OCI-LY1 (cell line): ENCODE measurements around the gene MKRN3.

Experiments
- H2AFZ ChIP-seq: fragments of 200-600 bp; sonication (generic), shearing (Covaris generic); 2 replicates; pipeline ENCODE4 v1.6.0; 2014; ENCODE audit warnings: antibody characterized with exemption, mild to moderate bottlenecking, low read length
- H3F3A ChIP-seq: fragments of 200-600 bp; sonication (generic), shearing (Covaris generic); 2 replicates; pipeline ENCODE4 v1.6.0; 2014; ENCODE audit warnings: mild to moderate bottlenecking, antibody characterized with exemption, low read length, moderate library complexity; ENCODE audit not compliant: insufficient read depth
- H3K27ac ChIP-seq: fragments of 200-600 bp; sonication (generic); 2 replicates; pipeline ENCODE4 v1.5.1; 2014; ENCODE audit warnings: low read length, mixed run types, mild to moderate bottlenecking, low read depth; ENCODE audit not compliant: poor library complexity, severe bottlenecking
- H3K27me3 ChIP-seq: fragments of 200-600 bp; sonication (generic); 2 replicates; pipeline ENCODE4 v1.6.0; 2014; ENCODE audit warnings: antibody characterized with exemption, mild to moderate bottlenecking, low read length, moderate library complexity; ENCODE audit not compliant: insufficient read depth
- H3K36me3 ChIP-seq: fragments of 200-600 bp; sonication (generic); 2 replicates; pipeline ENCODE4 v1.6.1; 2014; ENCODE audit warnings: mild to moderate bottlenecking, antibody characterized with exemption, low read length, moderate library complexity, mixed read lengths; ENCODE audit not compliant: insufficient read depth
- H3K4me1 ChIP-seq: fragments of 200-600 bp; sonication (generic); 2 replicates; pipeline ENCODE4 v1.5.1; 2014; ENCODE audit warnings: mild to moderate bottlenecking, low read length, moderate library complexity; ENCODE audit not compliant: insufficient read depth, severe bottlenecking
- H3K4me2 ChIP-seq: fragments of 200-600 bp; sonication (generic), shearing (Covaris generic); 2 replicates; pipeline ENCODE4 v1.6.1; 2014; ENCODE audit warnings: low read length
- H3K4me3 ChIP-seq: fragments of 200-600 bp; sonication (generic); 2 replicates; pipeline ENCODE4 v1.5.1; 2014; ENCODE audit warnings: low read length, low read depth, mild to moderate bottlenecking, mixed read lengths; ENCODE audit not compliant: poor library complexity, severe bottlenecking
- H3K79me2 ChIP-seq: fragments of 200-600 bp; shearing (Covaris generic); 2 replicates; pipeline ENCODE4 v1.6.1; 2016; ENCODE audit warnings: mixed run types, low read length, mixed read lengths; ENCODE audit not compliant: insufficient read depth
- H3K9ac ChIP-seq: fragments of 200-600 bp; sonication (generic), shearing (Covaris generic); 2 replicates; pipeline ENCODE4 v1.6.1; 2014; ENCODE audit warnings: mild to moderate bottlenecking, low read length, mixed read lengths
- H3K9me2 ChIP-seq: fragments of 200-600 bp; sonication (generic), shearing (Covaris generic); 2 replicates; pipeline ENCODE4 v1.6.1; 2014; ENCODE audit warnings: low read depth, mild to moderate bottlenecking, low read length, mixed read lengths
- H3K9me3 ChIP-seq: fragments of 200-600 bp; shearing (Covaris generic); 2 replicates; pipeline ENCODE4 v1.6.1; 2014; ENCODE audit warnings: low read length, mixed read lengths
- H4K20me1 ChIP-seq: fragments of 200-600 bp; sonication (generic), shearing (Covaris generic); 2 replicates; pipeline ENCODE4 v1.6.0; 2016; ENCODE audit warnings: mild to moderate bottlenecking, low read length; ENCODE audit not compliant: insufficient read depth
- EZH2 ChIP-seq: fragments of 200-600 bp; sonication (generic), shearing (Covaris generic); IDR thresholded peaks from 2 replicates; pipeline ENCODE4 v1.8.0; 2017; ENCODE audit warnings: borderline replicate concordance, mixed run types, mild to moderate bottlenecking, antibody characterized with exemption, low read length, moderate library complexity, mixed read lengths
- TF ChIP-seq, protein P1 (sequence below): fragments of 200-600 bp; sonication (generic), shearing (Covaris generic); IDR thresholded peaks from 2 replicates; pipeline ENCODE4 v1.5.1; 2017; ENCODE audit warnings: mild to moderate bottlenecking, antibody characterized with exemption, low read length, moderate library complexity, mixed read lengths

Gene MKRN3

DNA sequence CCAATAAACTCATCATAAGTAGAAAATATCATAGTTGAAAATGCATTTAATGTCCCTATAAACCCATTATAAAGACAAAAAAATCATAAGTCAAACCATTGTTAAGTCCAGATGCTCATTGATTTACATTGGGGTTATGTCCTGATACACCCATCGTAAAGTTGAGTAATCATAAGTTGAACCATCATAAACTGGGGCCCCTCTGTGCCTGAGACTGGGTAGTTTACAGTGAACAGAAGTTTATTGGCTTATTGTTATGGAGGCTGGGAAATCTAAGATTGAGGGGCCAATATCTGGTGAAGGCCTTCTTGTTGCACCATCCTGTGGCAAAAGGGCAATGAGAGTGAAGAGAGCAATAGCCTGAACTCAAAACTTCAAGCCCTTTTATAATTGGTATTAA is 10.6 kb downstream of the MKRN3 start:
- H3K27me3 ChIP-seq, result no peaks in the 10 kb centered on the region
- no peak overlapping the region for H3K4me3 ChIP-seq
- H3K9me2 ChIP-seq, result no peaks in the 10 kb centered on the region
- no peak overlapping the region for H3K4me2 ChIP-seq
- no peaks in the 10 kb centered on the region for H3F3A ChIP-seq
- no peak overlapping the region for H3K9ac ChIP-seq
- no peaks in the 10 kb centered on the region for H3K9me3 ChIP-seq
- H4K20me1 ChIP-seq, result no peaks in the 10 kb centered on the region
- H3K27ac ChIP-seq, result no peak overlapping the region
- no peak overlapping the region for H2AFZ ChIP-seq
- no peaks in the 10 kb centered on the region for H3K79me2 ChIP-seq
- H3K36me3 ChIP-seq, result no peaks in the 10 kb centered on the region
- no peaks in the 10 kb centered on the region for H3K4me1 ChIP-seq
- TF ChIP-seq EZH2, result no peak
- TF ChIP-seq, protein P1, sequence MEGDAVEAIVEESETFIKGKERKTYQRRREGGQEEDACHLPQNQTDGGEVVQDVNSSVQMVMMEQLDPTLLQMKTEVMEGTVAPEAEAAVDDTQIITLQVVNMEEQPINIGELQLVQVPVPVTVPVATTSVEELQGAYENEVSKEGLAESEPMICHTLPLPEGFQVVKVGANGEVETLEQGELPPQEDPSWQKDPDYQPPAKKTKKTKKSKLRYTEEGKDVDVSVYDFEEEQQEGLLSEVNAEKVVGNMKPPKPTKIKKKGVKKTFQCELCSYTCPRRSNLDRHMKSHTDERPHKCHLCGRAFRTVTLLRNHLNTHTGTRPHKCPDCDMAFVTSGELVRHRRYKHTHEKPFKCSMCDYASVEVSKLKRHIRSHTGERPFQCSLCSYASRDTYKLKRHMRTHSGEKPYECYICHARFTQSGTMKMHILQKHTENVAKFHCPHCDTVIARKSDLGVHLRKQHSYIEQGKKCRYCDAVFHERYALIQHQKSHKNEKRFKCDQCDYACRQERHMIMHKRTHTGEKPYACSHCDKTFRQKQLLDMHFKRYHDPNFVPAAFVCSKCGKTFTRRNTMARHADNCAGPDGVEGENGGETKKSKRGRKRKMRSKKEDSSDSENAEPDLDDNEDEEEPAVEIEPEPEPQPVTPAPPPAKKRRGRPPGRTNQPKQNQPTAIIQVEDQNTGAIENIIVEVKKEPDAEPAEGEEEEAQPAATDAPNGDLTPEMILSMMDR, result no peak

DNA sequence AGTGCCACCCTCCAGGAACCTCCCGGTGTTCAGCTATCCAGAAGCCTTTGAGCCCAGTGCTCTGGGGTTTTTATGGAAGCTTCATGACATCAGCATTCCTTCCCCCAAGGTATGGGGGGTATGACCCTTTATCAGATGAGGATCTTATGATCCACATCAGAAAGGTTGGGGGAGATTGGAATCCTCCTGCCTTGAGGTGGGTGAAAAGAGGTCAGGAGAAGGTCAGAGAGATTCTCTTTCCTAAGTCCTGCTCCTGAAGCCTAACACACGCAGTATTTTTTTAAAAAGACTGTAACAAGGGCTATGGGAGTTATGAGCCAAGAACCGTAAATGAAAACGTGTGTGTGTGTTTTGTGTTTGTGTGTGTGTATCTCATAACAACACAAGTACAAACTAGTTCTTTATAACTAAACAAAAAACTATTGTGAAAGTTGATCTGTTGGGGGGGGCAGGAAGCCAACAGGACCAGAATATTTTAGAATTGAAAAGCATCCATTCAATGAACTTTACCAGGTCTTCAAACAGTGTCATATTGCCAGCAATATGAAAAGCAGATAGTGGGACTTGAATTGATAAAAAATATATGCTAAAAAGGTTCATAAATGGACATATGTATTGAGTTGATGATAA is 13.2 kb downstream of the MKRN3 start:
- Histone ChIP-seq H3K9me3 (no peaks in the 10 kb centered on the region), H3K4me1 (no peaks in the 10 kb centered on the region), H3K27me3 (no peaks in the 10 kb centered on the region), H3K4me2 (no peak overlapping the region), H3K9ac (no peak overlapping the region), H3K79me2 (no peaks in the 10 kb centered on the region), H3K9me2 (no peaks in the 10 kb centered on the region), H3K36me3 (no peaks in the 10 kb centered on the region), H2AFZ (no peak overlapping the region), H3K27ac (no peak overlapping the region), H4K20me1 (no peaks in the 10 kb centered on the region), H3K4me3 (no peak overlapping the region), H3F3A (no peaks in the 10 kb centered on the region)
- no peak for TF ChIP-seq EZH2
- TF ChIP-seq, protein P1, result no peak

DNA sequence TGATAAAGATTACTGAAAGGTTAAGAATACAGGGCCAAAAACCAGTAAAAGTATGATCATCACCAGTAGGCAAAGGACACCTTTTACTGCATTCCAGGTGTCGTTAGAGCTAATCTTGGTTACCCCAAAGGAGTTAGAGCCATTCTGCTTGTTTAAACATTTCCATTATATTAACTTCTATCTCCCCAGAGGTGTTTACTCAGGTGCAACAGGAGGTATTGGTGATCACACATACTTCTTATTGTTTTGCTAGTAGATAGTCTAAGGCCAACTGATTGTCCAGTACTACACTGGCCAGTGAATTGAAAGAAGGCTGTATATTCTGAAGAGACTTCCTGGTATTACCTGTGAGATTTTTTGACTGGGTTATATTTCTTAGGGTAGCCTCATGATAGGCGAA is 22.8 kb downstream of the MKRN3 start:
- H3K79me2 ChIP-seq, result no peaks in the 10 kb centered on the region
- H3K4me1 ChIP-seq, result no peaks in the 10 kb centered on the region
- no peaks in the 10 kb centered on the region for H3K36me3 ChIP-seq
- no peaks in the 10 kb centered on the region for H4K20me1 ChIP-seq
- no peaks in the 10 kb centered on the region for H3F3A ChIP-seq
- H3K4me3 ChIP-seq, result no peak overlapping the region
- H3K27me3 ChIP-seq, result no peaks in the 10 kb centered on the region
- TF ChIP-seq, protein P1, result no peak
- no peak for TF ChIP-seq EZH2
- no peak overlapping the region for H3K27ac ChIP-seq
- no peak overlapping the region for H2AFZ ChIP-seq
- no peaks in the 10 kb centered on the region for H3K9me2 ChIP-seq
- H3K9me3 ChIP-seq, result no peaks in the 10 kb centered on the region
- no peak overlapping the region for H3K4me2 ChIP-seq
- no peak overlapping the region for H3K9ac ChIP-seq
